ENCODE results near the gene FOXL1.

FOXL1 gene

DNA sequence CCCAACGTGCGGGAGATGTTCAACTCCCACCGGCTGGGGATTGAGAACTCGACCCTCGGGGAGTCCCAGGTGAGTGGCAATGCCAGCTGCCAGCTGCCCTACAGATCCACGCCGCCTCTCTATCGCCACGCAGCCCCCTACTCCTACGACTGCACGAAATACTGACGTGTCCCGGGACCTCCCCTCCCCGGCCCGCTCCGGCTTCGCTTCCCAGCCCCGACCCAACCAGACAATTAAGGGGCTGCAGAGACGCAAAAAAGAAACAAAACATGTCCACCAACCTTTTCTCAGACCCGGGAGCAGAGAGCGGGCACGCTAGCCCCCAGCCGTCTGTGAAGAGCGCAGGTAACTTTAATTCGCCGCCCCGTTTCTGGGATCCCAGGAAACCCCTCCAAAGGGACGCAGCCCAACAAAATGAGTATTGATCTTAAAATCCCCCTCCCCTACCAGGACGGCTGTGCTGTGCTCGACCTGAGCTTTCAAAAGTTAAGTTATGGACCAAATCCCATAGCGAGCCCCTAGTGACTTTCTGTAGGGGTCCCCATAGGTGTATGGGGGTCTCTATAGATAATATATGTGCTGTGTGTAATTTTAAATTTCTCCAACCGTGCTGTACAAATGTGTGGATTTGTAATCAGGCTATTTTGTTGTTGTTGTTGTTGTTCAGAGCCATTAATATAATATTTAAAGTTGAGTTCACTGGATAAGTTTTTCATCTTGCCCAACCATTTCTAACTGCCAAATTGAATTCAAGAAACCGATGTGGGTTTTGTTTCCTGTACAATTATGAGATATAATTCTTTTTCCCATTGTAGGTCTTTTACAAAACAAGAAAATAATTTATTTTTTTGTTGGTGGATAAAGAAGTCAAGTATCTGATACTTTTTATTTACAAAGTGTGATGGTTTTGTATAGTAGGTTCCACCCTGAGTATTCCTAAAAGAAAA lies 9.4 kb upstream of the FOXL1 start:
- DNase-seq: no peak

DNA sequence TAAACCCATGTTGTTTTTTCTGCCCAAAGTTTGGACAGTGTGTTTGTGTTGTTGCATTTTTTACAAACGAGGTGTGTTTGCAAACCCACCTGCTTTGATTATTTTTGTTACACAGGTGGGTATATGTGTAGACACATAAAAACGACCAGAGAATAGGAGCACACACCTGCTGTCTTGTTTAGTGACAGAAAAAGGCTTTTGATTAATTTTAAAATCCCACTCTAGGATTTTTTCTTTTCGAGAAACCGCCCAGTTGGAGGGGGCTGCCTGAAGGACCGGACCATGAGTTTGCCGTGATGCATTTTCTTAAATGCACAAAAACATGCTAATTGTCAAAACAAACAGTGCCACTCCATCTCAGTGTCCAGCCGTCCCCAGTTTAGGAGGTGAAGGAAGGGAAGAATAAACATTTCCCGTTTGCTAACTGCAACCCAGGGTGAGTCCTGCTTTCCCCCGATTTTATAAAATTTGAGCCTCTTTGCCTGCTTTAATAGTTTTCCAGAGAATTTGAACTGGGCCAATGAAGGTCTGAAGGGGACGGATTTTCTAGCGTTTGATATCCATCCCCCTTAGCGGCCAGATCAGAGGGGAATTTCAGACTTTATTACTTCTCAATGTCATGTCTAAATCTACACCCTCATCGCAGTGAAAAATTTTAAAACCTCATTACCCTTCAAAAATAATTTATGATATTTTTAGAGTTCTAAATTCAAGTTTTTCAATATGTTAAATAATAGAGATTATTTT lies 8.5 kb upstream of the FOXL1 start:
- DNase-seq: no peak

DNA sequence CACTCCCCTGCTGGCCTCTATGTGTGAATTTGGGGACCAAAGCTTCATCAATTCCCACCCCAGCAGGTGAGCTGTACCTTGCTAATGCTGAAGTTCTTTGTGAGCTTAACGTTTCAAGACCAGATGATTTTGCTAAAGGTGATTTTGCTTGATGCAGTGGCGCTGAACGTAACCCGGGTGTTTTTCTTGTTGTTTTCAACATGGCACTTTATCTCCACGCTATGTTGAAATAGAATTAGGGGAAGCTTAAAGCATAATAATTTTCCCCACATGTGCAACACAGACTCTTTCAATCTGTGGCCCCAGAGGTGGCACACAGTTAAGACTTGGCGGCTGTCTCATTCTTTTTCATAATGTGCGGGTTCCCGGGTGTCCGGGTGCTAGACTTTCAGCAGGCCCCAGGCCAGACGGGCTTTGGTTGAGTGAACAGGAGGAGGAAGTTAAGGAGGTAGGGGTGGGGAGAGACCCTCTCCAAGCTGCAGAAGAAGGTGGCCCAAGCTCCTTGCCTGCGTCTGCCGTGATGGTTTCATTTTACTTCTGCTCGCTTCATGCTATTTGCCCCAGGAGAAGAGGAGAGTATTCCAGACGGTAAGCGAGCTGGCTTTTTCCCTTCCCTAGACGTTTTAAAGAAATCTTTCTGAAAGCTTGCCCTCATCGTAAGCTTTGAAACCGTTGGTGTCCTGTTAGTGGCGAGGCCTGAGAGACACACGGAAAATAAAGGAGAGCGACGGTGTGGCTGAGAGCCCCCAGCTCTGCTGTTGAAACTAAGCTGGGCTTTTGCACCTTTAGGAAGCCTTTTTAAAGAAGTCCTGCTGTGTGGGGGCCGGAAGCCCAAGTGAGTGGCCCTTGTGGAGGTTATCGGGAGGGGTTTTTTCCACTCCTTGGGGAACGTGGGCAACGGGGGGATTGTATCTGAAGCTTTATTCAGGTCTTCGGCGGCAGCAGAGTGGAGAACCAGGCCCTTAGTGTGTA lies 7.5 kb upstream of the FOXL1 start:
- DNase-seq: no peak

DNA sequence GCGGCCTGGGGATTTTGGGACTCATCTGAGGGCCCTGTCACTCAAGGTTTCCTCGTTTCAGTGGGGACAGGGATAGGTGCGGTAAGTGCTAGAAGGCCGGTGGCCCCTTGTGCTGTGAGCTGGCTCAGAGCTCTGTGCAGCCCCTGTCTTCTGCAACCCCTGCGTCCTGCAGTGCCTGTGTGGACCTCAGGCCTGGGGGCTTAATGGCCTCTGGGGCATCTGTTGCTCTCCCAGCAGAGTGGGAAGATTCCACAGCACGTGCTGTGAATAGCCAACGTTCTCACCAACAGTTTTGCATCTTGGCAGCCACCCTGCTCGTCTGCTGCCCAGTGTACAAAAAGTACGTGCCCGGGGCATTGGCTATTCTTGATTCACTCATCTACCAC lies 6.8 kb upstream of the FOXL1 start:
- DNase-seq: no peak

DNA sequence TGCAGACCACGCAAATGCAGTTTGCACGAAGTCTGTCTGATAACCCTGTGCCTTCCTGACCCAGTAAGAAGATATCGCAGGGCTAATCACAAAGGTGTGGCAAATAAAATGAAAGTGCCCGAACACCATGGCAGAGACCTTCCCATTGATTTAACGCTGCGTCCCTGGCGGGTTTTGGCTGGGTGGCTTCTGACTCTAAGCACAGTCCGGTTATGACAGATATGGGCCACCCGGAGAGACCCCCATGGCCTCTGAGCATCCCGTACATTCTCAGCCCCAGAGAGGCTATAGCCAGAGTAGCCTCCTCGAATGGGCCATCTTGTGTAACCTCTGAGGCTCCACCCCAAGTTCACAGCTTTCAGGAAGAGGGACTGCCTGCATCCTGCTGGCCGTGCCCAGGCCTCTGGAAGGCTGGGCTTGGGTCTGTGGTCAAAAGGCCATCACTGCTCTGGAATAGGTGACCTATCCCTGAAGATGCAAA lies 6.3 kb upstream of the FOXL1 start:
- DNase-seq: no peak

DNA sequence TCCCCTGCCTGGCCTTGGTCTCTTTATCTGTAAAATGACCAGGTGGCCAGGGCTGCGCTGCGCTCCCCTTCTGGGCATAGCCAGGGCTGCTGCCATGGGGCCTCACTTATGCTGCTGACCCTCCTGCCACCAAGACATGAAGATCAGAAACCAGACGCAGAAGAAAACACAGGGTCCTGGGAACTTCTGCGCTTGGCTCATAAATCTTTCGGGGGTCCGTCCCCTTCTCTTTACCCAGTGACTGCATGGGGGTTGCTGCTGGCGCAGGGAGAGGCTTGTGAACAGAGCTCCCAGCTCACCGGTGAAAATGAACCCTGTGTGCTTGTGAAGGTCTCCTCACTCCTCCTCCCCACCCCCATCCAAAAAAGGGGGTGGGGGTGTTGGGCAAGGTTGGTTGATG lies 5.7 kb upstream of the FOXL1 start:
- no peak for DNase-seq

DNA sequence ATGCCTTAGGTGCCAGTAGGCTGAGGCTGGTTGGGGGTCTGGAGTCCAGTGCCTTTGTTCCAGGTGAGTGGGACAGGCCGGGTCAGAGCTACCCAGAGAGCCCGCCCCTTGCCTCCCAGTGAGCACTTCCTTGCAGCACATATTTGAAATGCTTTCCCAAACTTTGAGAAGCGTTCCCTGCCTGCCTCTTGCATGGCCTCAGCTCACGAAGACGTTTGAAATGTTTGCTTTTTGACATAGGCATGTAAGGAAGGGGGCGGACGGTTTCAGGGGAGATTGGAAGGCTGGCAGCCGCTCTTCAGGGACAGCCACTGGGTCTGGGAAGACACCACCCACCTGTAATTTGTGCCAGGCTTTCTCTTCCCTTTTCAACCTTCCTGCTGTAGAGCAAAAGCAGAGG lies 5.1 kb upstream of the FOXL1 start:
- no peak for DNase-seq

DNA sequence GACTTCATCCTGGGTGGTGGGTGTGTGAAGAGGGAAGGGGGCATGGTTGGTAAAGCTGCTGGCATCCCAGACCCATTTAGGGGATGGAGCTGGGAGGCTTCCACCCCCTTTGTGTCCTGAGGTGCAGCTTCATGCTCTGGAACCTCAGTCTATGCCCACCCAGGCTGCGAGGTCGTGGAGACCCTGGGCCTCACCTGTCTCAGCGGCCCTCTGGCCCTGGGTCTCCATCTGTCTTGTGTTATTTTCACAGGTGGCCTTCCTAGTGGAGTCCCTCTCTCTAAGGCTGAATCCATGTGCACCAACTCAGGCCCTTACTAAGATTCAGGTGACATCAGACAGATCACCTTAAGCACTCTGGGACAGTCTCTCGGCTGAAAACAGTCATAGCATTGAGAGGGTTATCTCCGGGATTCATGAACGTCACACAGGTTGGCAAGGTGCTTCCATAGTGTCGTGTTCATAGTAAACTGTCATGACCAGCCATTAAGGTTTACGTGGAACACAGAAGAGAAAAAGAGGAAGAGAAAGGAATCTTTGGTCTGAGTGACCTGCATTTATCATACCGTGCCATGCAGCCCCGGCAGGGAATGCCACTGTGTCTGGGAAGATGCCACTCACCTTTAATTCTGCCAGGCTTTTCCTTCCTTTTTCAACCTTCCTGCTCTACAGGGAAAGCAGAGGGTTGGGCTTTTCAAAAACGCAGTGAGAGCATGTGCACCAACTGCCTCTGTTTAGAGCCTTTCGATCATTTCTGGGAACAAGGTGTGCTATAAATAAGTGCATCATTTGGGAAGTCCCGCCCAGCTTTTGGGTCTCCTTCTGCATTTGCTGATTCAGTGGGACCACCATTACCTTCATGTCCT lies 4.5 kb upstream of the FOXL1 start:
- no peak for DNase-seq

DNA sequence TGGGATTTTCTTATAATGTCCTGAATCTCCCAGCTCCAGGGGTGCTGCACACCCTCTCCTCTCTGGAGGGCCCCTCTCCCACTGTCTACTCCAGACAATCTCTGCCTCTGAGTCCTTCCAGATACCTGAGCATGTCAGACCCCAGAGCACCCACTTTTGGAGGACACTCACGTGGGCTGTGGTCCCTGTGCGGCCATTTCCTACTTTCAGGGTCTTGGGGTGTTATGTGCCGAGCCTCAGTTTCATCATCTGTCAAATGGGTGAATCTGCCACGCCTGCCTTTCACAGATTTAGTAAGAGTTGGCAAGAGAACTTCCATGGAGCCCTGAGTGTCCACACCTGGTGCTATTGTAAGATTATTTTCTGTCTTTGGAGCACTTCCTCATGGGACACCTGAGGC lies 3.7 kb upstream of the FOXL1 start:
- no peak for DNase-seq

DNA sequence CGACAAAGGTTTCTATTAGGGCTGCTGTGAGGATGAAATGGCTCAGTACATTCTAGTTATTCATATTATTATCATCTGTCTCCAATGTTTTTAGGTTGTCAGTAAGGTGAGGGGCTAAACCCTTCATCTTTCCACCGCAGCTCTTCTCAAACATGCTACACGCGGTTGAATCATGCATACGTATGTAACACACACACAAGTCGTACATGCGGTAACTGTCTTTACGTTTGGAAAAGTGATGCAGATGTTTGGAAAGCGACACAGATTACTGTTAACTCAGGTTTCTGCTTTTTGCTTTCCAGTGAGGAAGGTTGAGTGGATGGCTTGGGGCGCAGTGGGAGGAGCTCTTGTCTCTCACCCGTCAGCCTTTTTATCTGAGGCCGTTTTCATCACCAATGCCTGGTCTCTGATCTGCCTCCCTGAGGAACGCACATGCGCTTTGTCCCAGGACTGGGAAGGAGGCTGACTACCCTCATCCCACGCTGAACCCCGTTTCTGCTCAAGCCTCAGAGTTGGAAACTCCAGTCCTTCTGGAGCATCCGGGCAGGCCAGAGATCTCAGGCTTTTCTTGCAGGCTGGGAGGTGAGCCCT lies 3.2 kb upstream of the FOXL1 start:
- DNase-seq: no peak

DNA sequence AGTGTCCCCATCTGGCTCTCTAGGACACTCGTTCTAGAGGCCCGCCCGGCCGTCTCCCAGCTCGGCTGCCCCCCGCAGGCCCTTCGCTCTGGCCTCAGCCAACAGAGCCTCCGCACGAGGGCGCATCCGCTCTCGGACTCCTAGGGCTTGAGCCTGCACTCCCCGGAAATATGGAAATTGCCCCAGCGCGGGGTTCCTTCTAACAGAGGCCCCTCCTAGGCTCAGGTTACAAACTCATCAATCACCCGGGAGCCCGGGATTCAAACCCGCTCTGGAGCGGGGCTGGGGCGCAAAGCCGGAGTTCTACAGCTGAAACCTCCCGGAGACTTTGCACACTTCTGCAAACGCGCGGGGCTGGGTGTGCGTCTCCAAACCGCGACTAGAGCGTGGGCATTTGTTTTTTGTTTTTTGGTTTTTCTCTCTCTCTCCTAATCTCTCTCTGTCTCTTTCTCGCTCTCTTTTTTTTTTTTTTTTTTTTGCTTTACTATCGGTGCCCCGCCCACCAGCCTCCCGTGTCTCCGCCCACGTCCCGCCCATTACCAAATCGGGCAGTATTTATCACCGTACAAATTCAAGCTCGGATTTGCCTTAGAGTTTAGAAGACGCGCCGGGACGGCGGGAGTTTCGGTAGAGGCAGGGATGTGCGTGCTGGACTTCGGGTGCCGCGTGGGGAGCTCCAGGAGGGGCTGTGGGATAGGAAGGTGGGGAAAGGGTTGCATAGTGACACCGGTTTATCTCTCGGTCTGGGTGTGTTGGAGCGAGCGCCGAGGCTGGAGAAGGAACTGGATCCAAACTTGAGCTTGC lies 2.4 kb upstream of the FOXL1 start:
- no peak for DNase-seq

DNA sequence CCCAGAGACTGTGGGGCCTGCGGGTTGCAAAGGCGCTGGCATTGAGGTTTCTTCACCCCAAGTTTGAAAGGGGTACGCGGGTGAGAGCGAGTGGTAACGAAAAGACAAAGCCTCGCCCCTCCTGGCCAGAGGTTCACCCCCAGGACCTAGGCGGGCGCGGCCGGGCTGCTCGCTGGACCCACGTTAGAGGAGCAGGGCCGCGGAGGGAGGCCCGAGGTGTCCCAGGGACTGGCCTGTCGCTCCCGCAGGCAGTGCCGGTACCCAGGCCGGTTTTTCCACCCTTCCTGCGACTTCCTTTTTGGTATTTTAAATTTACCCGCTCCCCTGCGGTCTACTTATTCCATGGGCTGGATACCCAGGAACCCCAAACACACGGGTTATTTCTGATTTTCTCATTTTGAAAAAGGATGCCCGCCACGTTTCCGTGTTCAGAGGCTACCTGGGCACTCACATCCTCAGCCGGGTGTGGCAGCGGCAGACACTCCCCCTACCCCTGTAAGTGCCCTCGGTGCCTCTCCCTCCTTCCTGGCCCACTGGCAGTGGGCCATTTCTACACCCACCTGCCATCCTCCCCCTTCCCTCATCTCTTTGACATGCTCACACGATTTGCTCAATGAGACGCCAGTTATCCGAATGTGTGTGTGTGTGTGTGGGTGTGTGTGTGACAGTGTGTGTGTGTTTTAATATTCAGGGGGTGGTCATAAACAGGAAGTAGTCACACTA lies 1.6 kb upstream of the FOXL1 start:
- no peak for DNase-seq

DNA sequence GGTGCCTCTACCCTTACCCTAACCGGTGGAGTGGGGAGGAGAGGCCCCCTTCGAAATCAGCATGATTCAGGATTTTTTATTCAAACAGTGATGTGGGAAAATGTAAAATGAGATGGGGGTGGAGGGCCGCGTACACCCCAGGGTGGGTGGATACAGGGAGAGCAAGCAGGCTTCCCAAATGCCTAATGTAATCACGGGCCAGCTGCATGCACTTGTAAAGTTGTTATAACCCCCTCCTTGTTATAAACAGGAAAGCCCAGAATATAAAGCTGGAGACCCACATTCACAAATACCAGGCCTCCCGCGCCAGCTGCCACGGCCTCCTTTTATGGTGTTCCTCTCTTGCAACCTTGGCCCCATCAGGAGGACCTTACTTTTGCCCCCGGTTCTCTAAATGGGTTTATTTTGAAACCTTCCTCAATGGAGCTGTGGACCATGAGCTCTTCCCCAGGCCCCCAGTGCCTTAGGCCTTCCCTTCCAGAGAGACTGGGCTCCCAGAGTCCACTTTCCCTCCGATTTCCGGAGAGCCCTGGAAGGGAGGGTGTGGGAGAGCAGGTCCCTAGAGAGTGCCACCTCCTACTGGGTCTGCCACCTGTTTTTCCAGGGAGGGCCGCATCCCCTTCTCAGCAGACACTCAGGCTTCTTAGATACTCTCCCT lies 906 bp upstream of the FOXL1 start:
- DNase-seq: no peak

DNA sequence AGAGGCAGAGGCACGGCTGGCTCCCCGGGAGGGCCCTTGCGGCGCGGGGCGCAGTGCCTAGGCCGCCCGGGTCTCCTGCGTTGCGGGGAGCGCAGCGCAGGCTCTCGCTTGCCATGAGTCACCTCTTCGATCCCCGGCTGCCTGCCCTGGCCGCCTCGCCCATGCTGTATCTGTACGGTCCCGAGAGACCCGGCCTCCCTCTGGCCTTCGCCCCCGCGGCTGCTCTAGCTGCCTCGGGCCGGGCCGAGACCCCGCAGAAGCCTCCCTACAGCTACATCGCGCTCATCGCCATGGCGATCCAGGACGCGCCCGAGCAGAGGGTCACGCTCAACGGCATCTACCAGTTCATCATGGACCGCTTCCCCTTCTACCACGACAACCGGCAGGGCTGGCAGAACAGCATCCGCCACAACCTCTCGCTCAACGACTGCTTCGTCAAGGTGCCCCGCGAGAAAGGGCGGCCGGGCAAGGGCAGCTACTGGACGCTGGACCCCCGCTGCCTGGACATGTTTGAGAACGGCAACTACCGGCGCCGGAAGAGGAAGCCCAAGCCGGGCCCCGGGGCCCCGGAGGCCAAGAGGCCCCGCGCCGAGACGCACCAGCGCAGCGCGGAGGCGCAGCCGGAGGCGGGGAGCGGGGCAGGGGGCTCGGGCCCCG lies 390 bp downstream of the FOXL1 start:
- DNase-seq: no peak

DNA sequence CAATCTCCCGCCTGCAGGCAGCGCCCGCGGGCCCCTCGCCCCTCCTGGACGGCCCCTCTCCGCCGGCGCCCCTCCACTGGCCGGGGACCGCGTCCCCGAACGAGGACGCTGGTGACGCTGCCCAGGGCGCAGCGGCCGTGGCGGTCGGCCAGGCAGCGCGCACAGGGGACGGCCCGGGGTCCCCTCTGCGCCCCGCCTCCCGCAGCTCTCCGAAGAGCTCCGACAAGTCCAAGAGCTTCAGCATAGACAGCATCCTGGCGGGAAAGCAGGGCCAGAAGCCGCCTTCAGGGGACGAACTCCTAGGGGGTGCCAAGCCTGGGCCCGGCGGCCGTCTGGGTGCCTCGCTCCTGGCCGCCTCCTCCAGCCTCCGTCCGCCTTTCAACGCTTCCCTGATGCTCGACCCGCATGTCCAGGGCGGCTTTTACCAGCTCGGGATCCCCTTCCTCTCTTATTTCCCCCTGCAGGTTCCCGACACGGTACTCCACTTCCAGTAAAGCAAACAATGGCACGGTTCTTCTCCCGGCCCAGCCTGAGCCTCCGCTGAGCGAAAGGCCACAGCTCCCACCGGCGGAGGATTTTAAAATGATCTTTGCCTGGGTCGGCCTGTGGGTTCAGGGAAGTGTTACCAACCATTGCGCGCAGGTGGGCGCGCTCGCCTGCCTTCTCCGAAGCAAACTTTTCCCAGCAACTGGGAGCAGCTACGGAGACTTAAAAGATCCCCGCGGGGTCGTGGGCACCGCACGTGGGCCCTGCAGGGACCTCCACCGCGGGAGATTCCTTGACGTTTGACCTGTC lies 1.1 kb downstream of the FOXL1 start:
- DNase-seq: no peak

DNA sequence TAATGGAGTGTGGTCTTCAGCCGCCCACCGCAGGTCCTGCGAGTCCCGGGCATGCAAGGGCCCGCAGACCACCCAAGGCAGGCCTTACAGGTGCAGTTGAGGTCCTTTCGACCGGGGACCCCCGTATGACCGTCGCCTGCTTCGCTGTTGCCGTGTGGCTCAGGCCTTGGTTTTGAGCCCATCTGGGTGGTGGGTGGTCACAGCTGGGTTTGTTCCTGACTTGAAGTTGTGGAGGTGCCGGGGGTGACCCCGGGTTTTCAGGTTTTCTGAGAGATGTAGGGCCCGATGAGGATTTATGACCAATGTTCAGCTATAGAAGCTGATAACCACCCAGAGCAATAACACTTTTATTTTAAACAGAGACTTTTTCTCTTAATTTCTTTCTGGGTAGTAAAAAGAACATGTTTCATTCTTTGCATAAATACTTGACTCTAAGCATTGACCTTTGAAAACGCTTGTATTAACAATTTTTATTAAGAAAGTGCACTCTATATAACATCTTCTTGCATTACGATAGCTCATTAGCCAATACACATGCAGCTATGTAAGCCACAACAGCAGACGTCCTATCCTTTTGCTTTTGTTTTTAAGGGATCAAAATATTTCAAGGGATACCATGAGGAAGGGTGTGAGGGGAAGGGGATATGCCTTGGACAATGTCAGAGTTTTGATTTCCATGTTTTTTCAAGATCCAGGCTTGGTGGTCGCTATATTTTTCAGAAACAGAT lies 1.9 kb downstream of the FOXL1 start:
- no peak for DNase-seq

DNA sequence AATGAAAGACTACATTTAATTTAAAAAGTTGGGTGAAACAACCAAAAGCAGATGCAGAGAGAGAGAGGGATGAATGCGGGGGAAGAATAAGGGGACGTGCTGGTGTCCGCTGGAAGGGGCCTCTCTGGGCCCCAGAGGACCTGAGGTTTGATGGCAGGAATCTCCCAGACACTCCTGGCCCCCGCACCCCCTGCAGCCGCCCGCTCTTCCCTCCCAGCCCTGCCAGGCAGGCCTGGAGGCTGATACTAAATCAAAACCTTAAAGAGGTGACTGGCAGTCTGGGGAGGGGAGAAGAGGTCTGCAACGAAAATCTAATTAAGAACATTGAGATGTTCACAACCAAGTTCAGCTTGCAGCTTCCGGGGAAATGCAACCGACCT lies 2.4 kb downstream of the FOXL1 start:
- DNase-seq: no peak

Data from NCI-H446 treated with DMSO at 0.1 percent for 48 hours (cell line).